Measurements from ENCODE around the gene SYCE3. TPM values are rescaled to one million over a fixed set of nuclear protein-coding genes. Genes with fewer than 3 reads are reported as not detected.

Gene SYCE3
- total RNA-seq, 1 experiment from 2014 or later, result not detected

GRCh38 chr22:50605002-50605612 lies 42.4 kb upstream of the SYCE3 start:
- H3K36me3 Mint-ChIP-seq (ENCODE audit: insufficient read depth, unreplicated experiment), result no peaks in the 10 kb centered on the region
- intact Hi-C loops (cut with micrococcal nuclease; ENCODE audit: unreplicated experiment), result no loop called here
- TF ChIP-seq CTCF (IDR thresholded peaks at IDR 0.05; ENCODE audit: insufficient read depth in 1 of 2, low read depth in 1 of 2, low read length in 1 of 2, severe bottlenecking in 1 of 2, unreplicated experiment in 1 of 2), result no peak
- ChIA-PET POLR2A (no interaction called here), CTCF (no interaction called here)
- no peak for DNase-seq
- no peak overlapping the region for H3K4me3 Mint-ChIP-seq (ENCODE audit: unreplicated experiment)
- no peaks in the 10 kb centered on the region; the same call in 1 of the 2 replicates for H3K4me1 ChIP-seq
- no peaks in the 10 kb centered on the region for H3K36me3 ChIP-seq (ENCODE audit: control insufficient read depth, insufficient read depth, low read length)
- H3K27ac Mint-ChIP-seq (ENCODE audit: unreplicated experiment), result no peak overlapping the region
- H3K9me3 Mint-ChIP-seq (ENCODE audit: unreplicated experiment), result no peaks in the 10 kb centered on the region
- no peaks in the 10 kb centered on the region for H3K27me3 ChIP-seq (replicated peaks; ENCODE audit: control insufficient read depth, insufficient read depth, low read length)
- no peaks in the 10 kb centered on the region for H3K9me3 ChIP-seq
- H3K4me3 ChIP-seq (ENCODE audit: low read depth, low read length), result no peak overlapping the region
- H3K27me3 Mint-ChIP-seq (ENCODE audit: insufficient read depth, unreplicated experiment), result peaks cover 6% of the 10 kb centered on the region
- H3K4me1 Mint-ChIP-seq (ENCODE audit: low read depth, unreplicated experiment), result peaks cover under 1% of the 10 kb centered on the region
- BruUV-seq (replicated peaks), result no TSS peak

GRCh38 chr22:50604256-50605001 lies 41.7 kb upstream of the SYCE3 start:
- Histone ChIP-seq H3K27me3 (replicated peaks; ENCODE audit: control insufficient read depth, insufficient read depth, low read length) (no peaks in the 10 kb centered on the region), H3K4me3 (ENCODE audit: low read depth, low read length) (no peak overlapping the region), H3K36me3 (ENCODE audit: control insufficient read depth, insufficient read depth, low read length) (no peaks in the 10 kb centered on the region), H3K9me3 (no peaks in the 10 kb centered on the region), H3K4me1 (peaks cover 5% of the 10 kb centered on the region)
- no peak overlapping the region for H3K4me3 Mint-ChIP-seq (ENCODE audit: unreplicated experiment)
- POLR2A ChIA-PET, result no interaction called here
- no peak for DNase-seq
- H3K36me3 Mint-ChIP-seq (ENCODE audit: insufficient read depth, unreplicated experiment), result no peaks in the 10 kb centered on the region
- CTCF ChIA-PET, result no interaction called here
- H3K9me3 Mint-ChIP-seq (ENCODE audit: unreplicated experiment), result no peaks in the 10 kb centered on the region
- H3K27me3 Mint-ChIP-seq (ENCODE audit: insufficient read depth, unreplicated experiment), result peaks cover 7% of the 10 kb centered on the region
- H3K27ac Mint-ChIP-seq (ENCODE audit: unreplicated experiment), result no peak overlapping the region
- H3K4me1 Mint-ChIP-seq (ENCODE audit: low read depth, unreplicated experiment), result peaks cover 7% of the 10 kb centered on the region
- TF ChIP-seq CTCF (IDR thresholded peaks at IDR 0.05; ENCODE audit: insufficient read depth in 1 of 2, low read depth in 1 of 2, low read length in 1 of 2, severe bottlenecking in 1 of 2, unreplicated experiment in 1 of 2), result no peak
- intact Hi-C loops (cut with micrococcal nuclease; ENCODE audit: unreplicated experiment), result no loop called here
- no TSS peak for BruUV-seq (replicated peaks)

- no peak for TF ChIP-seq CTCF (IDR thresholded peaks at IDR 0.05; ENCODE audit: insufficient read depth in 1 of 2, low read depth in 1 of 2, low read length in 1 of 2, severe bottlenecking in 1 of 2, unreplicated experiment in 1 of 2)
- Mint-ChIP-seq H3K4me1 (ENCODE audit: low read depth, unreplicated experiment) (peaks cover 7% of the 10 kb centered on the region), H3K36me3 (ENCODE audit: insufficient read depth, unreplicated experiment) (no peaks in the 10 kb centered on the region), H3K27me3 (ENCODE audit: insufficient read depth, unreplicated experiment) (peaks cover 7% of the 10 kb centered on the region), H3K9me3 (ENCODE audit: unreplicated experiment) (no peaks in the 10 kb centered on the region), H3K27ac (ENCODE audit: unreplicated experiment) (no peak overlapping the region), H3K4me3 (ENCODE audit: unreplicated experiment) (no peak overlapping the region)
- no TSS peak for BruUV-seq (replicated peaks)
- Histone ChIP-seq H3K36me3 (ENCODE audit: control insufficient read depth, insufficient read depth, low read length) (no peaks in the 10 kb centered on the region), H3K4me1 (peaks cover 5% of the 10 kb centered on the region), H3K9me3 (no peaks in the 10 kb centered on the region), H3K27me3 (replicated peaks; ENCODE audit: control insufficient read depth, insufficient read depth, low read length) (no peaks in the 10 kb centered on the region), H3K4me3 (ENCODE audit: low read depth, low read length) (no peak overlapping the region)
- CTCF ChIA-PET, result no interaction called here
- intact Hi-C loops (cut with micrococcal nuclease; ENCODE audit: unreplicated experiment), result no loop called here
- POLR2A ChIA-PET, result no interaction called here
- no peak for DNase-seq
Observed at GRCh38 chr22:50603511-50604255, 41.0 kb upstream of the SYCE3 start.

All from Caco-2 (cell line).